GM12864 (cell line): ENCODE data around the gene LLGL1.

ENCODE experiments used
- DNase-seq: peaks from one replicate; pipeline ENCODE4 v3.0.0-alpha.2; 2011; ENCODE audit warnings: low read depth
- H3K4me3 ChIP-seq: 2 replicates; pipeline ENCODE4 v1.5.1; 2011; ENCODE audit warnings: mild to moderate bottlenecking, low read depth, low read length, control low read depth
- CTCF ChIP-seq: IDR thresholded peaks from 2 replicates; pipeline ENCODE4 v1.5.1; 2011; ENCODE audit warnings: low read depth, mild to moderate bottlenecking, moderate library complexity, low read length, control low read depth, inconsistent platforms; ENCODE audit errors: missing control alignments

LLGL1 gene

GRCh38 chr17:18186627-18186982 is 38.8 kb upstream of the LLGL1 start:
- no peak for DNase-seq
- peak overlapping the region; percentile 74 for H3K4me3 ChIP-seq
- no peak for TF ChIP-seq CTCF

GRCh38 chr17:18187226-18187625 is 38.2 kb upstream of the LLGL1 start:
- peak overlapping the region; percentile 74 for H3K4me3 ChIP-seq
- no peak for TF ChIP-seq CTCF
- no peak for DNase-seq

- DNase-seq = no peak
- peak overlapping the region; percentile 74 for H3K4me3 ChIP-seq
- no peak for TF ChIP-seq CTCF
Observed at GRCh38 chr17:18187821-18188761, 37.3 kb upstream of the LLGL1 start.

- no peak overlapping the region for H3K4me3 ChIP-seq
- no peak for DNase-seq
- no peak for TF ChIP-seq CTCF
Observed at GRCh38 chr17:18190628-18191235, 34.7 kb upstream of the LLGL1 start.

GRCh38 chr17:18191236-18191667 is 34.2 kb upstream of the LLGL1 start:
- no peak for DNase-seq
- no peak overlapping the region for H3K4me3 ChIP-seq
- no peak for TF ChIP-seq CTCF

GRCh38 chr17:18191967-18192366 is 33.5 kb upstream of the LLGL1 start:
- H3K4me3 ChIP-seq = no peak overlapping the region
- TF ChIP-seq CTCF = peak; percentile 42
- no peak for DNase-seq
